Measurements from ENCODE around the gene FAM107A. TPM values are rescaled to one million over a fixed set of nuclear protein-coding genes. Genes with fewer than 3 reads are reported as not detected.

The FAM107A gene
- total and polyA plus RNA-seq, 2 of the 13 experiments (the other 11 are each of a cell fraction or from before 2014, with no cell fraction given): not detected

DNA sequence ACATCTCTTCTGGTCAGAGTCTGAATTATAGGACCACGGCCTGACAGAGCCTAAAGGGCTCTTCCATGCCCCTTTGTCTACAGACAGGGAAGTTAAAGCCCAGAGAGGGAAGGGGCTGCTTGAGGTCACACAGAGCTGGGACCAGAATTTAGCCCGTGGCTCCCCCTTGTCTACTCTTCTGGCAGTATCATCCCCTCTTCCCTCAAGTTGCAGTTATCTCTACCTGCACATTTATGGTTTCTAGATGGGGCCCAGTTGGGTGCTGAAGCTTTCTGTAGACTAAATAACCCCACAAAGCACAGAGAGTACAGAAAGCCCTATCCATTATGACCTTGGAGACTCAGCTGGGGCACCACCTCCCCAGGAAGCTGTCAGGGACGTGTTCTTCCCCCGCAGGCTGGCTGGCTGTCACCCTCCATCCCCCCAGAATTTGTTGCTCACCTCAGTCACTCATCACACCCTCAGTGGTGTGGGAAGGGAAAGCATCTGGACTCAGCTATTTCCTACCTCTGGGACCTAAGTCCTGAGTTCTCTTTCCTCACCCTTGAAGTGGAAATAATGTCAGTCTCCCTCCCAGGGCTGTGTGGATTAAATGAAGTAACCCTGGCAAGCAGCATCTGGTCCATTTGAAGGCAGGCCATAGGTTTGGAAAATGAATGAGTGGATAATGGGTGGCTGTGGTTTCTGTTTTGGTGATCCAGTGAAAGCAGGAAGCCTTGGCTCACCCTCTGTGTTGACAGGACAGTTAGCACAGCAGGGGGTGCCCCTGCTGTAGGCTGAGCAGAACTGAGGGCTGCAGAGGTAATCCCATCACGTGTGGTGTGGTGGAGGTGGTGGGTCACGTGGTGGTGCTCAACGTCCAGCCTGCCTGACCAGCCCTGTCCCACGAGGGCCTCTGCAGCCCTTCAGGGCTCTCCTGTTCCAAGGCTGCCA, 56.5 kb downstream of the FAM107A start (continued):
- no peak for TF ChIP-seq CREB1 (IDR thresholded peaks at IDR 0.05)
- no peak for TF ChIP-seq CREB1 (CRISPR knock-in tag; IDR thresholded peaks at IDR 0.05)
- peak; percentile 69; the same call in 1 of the 2 replicates for TF ChIP-seq MYC (CRISPR knock-in tag; IDR thresholded peaks at IDR 0.05; ENCODE audit: borderline replicate concordance)
- no peak for TF ChIP-seq ZNF33A (CRISPR knock-in tag; IDR thresholded peaks at IDR 0.05; ENCODE audit: borderline replicate concordance)
- peak; percentile 76 for TF ChIP-seq ZNF605 (CRISPR knock-in tag; IDR thresholded peaks at IDR 0.05)
- peak; percentile 81 for TF ChIP-seq SAP130 (CRISPR knock-in tag; IDR thresholded peaks at IDR 0.05; ENCODE audit: low read depth)
- peak; percentile 85; the same call in 1 of the 2 replicates for TF ChIP-seq IRF1 (CRISPR knock-in tag; IDR thresholded peaks at IDR 0.05; ENCODE audit: low read depth)
- 0 out of 2 replicates have a peak, but pooled peaks have one; percentile 41 for TF ChIP-seq ZNF547 (CRISPR knock-in tag; IDR thresholded peaks at IDR 0.05)
- TF ChIP-seq ZBTB33 (CRISPR knock-in tag; IDR thresholded peaks at IDR 0.05): peak; percentile 60
- TF ChIP-seq GPN1 (CRISPR knock-in tag; IDR thresholded peaks at IDR 0.05; ENCODE audit: borderline replicate concordance): no peak
- TF ChIP-seq, protein P1, sequence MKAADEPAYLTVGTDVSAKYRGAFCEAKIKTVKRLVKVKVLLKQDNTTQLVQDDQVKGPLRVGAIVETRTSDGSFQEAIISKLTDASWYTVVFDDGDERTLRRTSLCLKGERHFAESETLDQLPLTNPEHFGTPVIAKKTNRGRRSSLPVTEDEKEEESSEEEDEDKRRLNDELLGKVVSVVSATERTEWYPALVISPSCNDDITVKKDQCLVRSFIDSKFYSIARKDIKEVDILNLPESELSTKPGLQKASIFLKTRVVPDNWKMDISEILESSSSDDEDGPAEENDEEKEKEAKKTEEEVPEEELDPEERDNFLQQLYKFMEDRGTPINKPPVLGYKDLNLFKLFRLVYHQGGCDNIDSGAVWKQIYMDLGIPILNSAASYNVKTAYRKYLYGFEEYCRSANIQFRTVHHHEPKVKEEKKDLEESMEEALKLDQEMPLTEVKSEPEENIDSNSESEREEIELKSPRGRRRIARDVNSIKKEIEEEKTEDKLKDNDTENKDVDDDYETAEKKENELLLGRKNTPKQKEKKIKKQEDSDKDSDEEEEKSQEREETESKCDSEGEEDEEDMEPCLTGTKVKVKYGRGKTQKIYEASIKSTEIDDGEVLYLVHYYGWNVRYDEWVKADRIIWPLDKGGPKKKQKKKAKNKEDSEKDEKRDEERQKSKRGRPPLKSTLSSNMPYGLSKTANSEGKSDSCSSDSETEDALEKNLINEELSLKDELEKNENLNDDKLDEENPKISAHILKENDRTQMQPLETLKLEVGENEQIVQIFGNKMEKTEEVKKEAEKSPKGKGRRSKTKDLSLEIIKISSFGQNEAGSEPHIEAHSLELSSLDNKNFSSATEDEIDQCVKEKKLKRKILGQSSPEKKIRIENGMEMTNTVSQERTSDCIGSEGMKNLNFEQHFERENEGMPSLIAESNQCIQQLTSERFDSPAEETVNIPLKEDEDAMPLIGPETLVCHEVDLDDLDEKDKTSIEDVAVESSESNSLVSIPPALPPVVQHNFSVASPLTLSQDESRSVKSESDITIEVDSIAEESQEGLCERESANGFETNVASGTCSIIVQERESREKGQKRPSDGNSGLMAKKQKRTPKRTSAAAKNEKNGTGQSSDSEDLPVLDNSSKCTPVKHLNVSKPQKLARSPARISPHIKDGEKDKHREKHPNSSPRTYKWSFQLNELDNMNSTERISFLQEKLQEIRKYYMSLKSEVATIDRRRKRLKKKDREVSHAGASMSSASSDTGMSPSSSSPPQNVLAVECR (CRISPR knock-in tag; IDR thresholded peaks at IDR 0.05; ENCODE audit: borderline replicate concordance): peak; percentile 52; the same call in 1 of the 2 replicates
- TF ChIP-seq, protein P2, sequence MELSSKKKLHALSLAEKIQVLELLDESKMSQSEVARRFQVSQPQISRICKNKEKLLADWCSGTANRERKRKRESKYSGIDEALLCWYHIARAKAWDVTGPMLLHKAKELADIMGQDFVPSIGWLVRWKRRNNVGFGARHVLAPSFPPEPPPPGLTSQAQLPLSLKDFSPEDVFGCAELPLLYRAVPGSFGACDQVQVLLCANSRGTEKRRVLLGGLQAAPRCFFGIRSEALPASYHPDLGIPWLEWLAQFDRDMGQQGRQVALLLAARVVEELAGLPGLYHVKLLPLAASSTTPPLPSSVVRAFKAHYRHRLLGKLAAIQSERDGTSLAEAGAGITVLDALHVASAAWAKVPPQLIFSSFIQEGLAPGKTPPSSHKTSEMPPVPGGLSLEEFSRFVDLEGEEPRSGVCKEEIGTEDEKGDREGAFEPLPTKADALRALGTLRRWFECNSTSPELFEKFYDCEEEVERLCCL (CRISPR knock-in tag; IDR thresholded peaks at IDR 0.05; ENCODE audit: borderline replicate concordance): no peak
- no peak for TF ChIP-seq HMG20B (CRISPR knock-in tag; conservative IDR thresholded peaks at IDR 0.05)
- TF ChIP-seq ZNF430 (CRISPR knock-in tag; IDR thresholded peaks at IDR 0.05): peak; percentile 70; the same call in 1 of the 2 replicates
- no peak for TF ChIP-seq ZNF614 (CRISPR knock-in tag; IDR thresholded peaks at IDR 0.05; ENCODE audit: borderline replicate concordance)
- TF ChIP-seq FOXJ3 (CRISPR knock-in tag; IDR thresholded peaks at IDR 0.05; ENCODE audit: borderline replicate concordance): no peak
- TF ChIP-seq ZNF737 (CRISPR knock-in tag; IDR thresholded peaks at IDR 0.05; ENCODE audit: borderline replicate concordance): 0 out of 2 replicates have a peak, but pooled peaks have one; percentile 27
- TF ChIP-seq ZMYM4 (CRISPR knock-in tag; IDR thresholded peaks at IDR 0.05): peak; percentile 57; the same call in 1 of the 2 replicates

Data from HepG2 (cell line).